ENCODE data around the gene LMF1. TPM values are rescaled to one million over a fixed set of nuclear protein-coding genes. Genes with fewer than 3 reads are reported as not detected.
A peak's percentile ranks its signal among the peaks of the same experiment; 100 is the strongest.

Gene LMF1
- total and polyA plus RNA-seq, 2 of the 13 experiments (the other 11 are each of a cell fraction or from before 2014, with no cell fraction given) = 6.8 to 8.5 TPM

GRCh38 chr16:901715-902601 lies 68.8 kb downstream of the LMF1 start:
- in situ Hi-C loops (cut with HindIII; ENCODE audit: extremely low pct_ligation_motif_present, low pct_unique_long_range_greater_than_20kb) (no loop called here), intact Hi-C loops (cut with micrococcal nuclease; ENCODE audit: unreplicated experiment) (no loop called here)
- H3K27ac ChIP-seq (ENCODE audit: extremely low read length, insufficient read depth, low read length) = no peak overlapping the region
- ChIA-PET CTCF (ENCODE audit: low intra/inter-chr PET ratio, low total read pairs) (no interaction called here), POLR2A (no interaction called here)
- H3K27me3 ChIP-seq (ENCODE audit: control insufficient read depth in 1 of 2, insufficient read depth in 2 of 2, low read length in 2 of 2) = no peaks in the 10 kb centered on the region
- H3K4me3 ChIP-seq (replicated peaks in 1 of 3; ENCODE audit: insufficient read depth in 1 of 3, low read depth in 2 of 3, low read length in 3 of 3) = no peak overlapping the region
- H3K9me3 ChIP-seq (ENCODE audit: low read length) = peaks cover 8% of the 10 kb centered on the region
- peak; percentile 88 for ATAC-seq
- H3K79me2 ChIP-seq (ENCODE audit: insufficient read depth, low read length) = no peaks in the 10 kb centered on the region
- FAIRE-seq = no peak
- H3K9ac ChIP-seq (ENCODE audit: insufficient read depth, low read depth, low read length) = no peak overlapping the region
- DNase-seq (ENCODE audit: low spot score) = no peak
- no peaks in the 10 kb centered on the region for H3K36me3 ChIP-seq (replicated peaks in 1 of 2; ENCODE audit: control insufficient read depth in 1 of 2, insufficient read depth in 2 of 2, low read length in 2 of 2)
- no TSS peak for BruUV-seq (replicated peaks)
- H3K4me2 ChIP-seq (ENCODE audit: low read depth, low read length) = no peak overlapping the region
- no peaks in the 10 kb centered on the region for H4K20me1 ChIP-seq (ENCODE audit: insufficient read depth, low read length)
- no peaks in the 10 kb centered on the region for H3K4me1 ChIP-seq (ENCODE audit: insufficient read depth, low read length)
- 78% methylated on average over 11 of the region's 32 CpGs for WGBS (ENCODE audit: low lambda C conversion rate)
- H2AFZ ChIP-seq (ENCODE audit: low read length) = no peak overlapping the region
- TF ChIP-seq HNRNPL (IDR thresholded peaks at IDR 0.05; ENCODE audit: low read depth, low read length) (0 out of 2 replicates have a peak, but pooled peaks have one; percentile 17), SALL1 (CRISPR knock-in tag; IDR thresholded peaks at IDR 0.05) (peak; percentile 25; the same call in 1 of the 2 replicates), ZNF644 (CRISPR knock-in tag; IDR thresholded peaks at IDR 0.05; ENCODE audit: low read depth) (no peak), ZSCAN9 (CRISPR knock-in tag; IDR thresholded peaks at IDR 0.05; ENCODE audit: borderline replicate concordance) (no peak), SNAPC5 (CRISPR knock-in tag; IDR thresholded peaks at IDR 0.05; ENCODE audit: borderline replicate concordance) (no peak), MAX (IDR thresholded peaks at IDR 0.05) (peak; percentile 56; the same call in 1 of the 2 replicates), ZNF30 (CRISPR knock-in tag; IDR thresholded peaks at IDR 0.05) (no peak), ZBTB33 (CRISPR knock-in tag; IDR thresholded peaks at IDR 0.05) (peak; percentile 74; the same call in 1 of the 2 replicates), ARNT2 (CRISPR knock-in tag; IDR thresholded peaks at IDR 0.05; ENCODE audit: low read depth) (no peak), BRF2 (CRISPR knock-in tag; IDR thresholded peaks at IDR 0.05) (no peak), ZNF687 (CRISPR knock-in tag; IDR thresholded peaks at IDR 0.05) (peak; percentile 59), MED1 (CRISPR knock-in tag; IDR thresholded peaks at IDR 0.05) (no peak), ZNF7 (CRISPR knock-in tag; IDR thresholded peaks at IDR 0.05) (no peak), MIER2 (CRISPR knock-in tag; IDR thresholded peaks at IDR 0.05) (no peak), TFAP4 (IDR thresholded peaks at IDR 0.05; ENCODE audit: borderline replicate concordance, low read depth) (no peak), MEF2D (CRISPR knock-in tag; IDR thresholded peaks at IDR 0.05) (no peak)

Data from HepG2 (cell line).